GM12878 (cell line): ENCODE measurements around the gene RNF220.

Experiments used
- IRF5 ChIP-seq: fragments of 450-650 bp; IDR thresholded peaks from 2 replicates; pipeline ENCODE4 v1.6.1; 2017; ENCODE audit warnings: borderline replicate concordance
- TF ChIP-seq, protein P1 (sequence below), 3 experiments: IDR thresholded peaks in 2 of 3; conservative IDR thresholded peaks in 1 of 3; 2 replicates each; pipeline ENCODE4 v1.5.1; 2011; ENCODE audit warnings: low read depth in 3 of 3, low read length in 3 of 3, mild to moderate bottlenecking in 3 of 3, control low read depth in 2 of 3, moderate library complexity in 2 of 3, inconsistent platforms in 1 of 3, mixed read lengths in 1 of 3; ENCODE audit not compliant: control insufficient read depth in 2 of 3, insufficient read depth in 1 of 3; ENCODE audit errors: extremely low read depth in 1 of 3

DNA sequence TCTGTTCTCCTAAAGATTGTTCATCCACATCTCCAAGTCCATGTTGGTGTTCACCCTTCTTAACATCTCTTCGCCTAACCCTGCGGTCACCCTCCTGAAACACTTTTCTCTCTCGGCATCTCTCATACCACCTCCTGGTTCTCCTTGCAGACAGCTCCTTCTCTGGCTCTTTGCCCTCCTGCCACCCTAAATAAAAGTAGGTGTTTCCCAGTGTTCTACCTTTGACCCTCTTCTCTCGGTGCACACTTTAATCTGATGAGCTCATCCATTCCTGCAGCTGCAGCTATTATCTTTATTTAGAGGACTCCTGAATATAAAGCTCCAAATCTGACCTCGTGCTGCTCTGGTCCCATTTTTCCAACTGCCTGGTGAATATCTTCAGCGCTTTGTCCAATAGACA lies 142.3 kb downstream of the RNF220 start:
- TF ChIP-seq IRF5, result no peak
- TF ChIP-seq, protein P1, sequence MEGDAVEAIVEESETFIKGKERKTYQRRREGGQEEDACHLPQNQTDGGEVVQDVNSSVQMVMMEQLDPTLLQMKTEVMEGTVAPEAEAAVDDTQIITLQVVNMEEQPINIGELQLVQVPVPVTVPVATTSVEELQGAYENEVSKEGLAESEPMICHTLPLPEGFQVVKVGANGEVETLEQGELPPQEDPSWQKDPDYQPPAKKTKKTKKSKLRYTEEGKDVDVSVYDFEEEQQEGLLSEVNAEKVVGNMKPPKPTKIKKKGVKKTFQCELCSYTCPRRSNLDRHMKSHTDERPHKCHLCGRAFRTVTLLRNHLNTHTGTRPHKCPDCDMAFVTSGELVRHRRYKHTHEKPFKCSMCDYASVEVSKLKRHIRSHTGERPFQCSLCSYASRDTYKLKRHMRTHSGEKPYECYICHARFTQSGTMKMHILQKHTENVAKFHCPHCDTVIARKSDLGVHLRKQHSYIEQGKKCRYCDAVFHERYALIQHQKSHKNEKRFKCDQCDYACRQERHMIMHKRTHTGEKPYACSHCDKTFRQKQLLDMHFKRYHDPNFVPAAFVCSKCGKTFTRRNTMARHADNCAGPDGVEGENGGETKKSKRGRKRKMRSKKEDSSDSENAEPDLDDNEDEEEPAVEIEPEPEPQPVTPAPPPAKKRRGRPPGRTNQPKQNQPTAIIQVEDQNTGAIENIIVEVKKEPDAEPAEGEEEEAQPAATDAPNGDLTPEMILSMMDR (IDR thresholded peaks at IDR 0.05 in 2 of 3, conservative IDR thresholded peaks at IDR 0.05 in 1 of 3; ENCODE audit: control insufficient read depth in 2 of 3, extremely low read depth in 1 of 3, insufficient read depth in 1 of 3, low read depth in 3 of 3, low read length in 3 of 3), result no peak
